Forelimb muscle (tissue), 1 donor: ENCODE measurements around the gene FAM234B. TPM values are rescaled to one million over a fixed set of nuclear protein-coding genes. Genes with fewer than 3 reads are reported as not detected.

Source experiments
- DNase-seq: peaks from one replicate; pipeline ENCODE4 v3.0.0-alpha.2; 2013; ENCODE audit warnings: low read depth
- polyA plus RNA-seq: library from polyadenylated mRNA; unstranded; fragments of 120-200 nt; gene quantifications from one replicate; pipeline ENCODE4 v1.2.1, GENCODE V29; 2013; ENCODE audit not compliant: insufficient read length

Gene FAM234B
- polyA plus RNA-seq, 1 donor: 4.0 TPM

DNA sequence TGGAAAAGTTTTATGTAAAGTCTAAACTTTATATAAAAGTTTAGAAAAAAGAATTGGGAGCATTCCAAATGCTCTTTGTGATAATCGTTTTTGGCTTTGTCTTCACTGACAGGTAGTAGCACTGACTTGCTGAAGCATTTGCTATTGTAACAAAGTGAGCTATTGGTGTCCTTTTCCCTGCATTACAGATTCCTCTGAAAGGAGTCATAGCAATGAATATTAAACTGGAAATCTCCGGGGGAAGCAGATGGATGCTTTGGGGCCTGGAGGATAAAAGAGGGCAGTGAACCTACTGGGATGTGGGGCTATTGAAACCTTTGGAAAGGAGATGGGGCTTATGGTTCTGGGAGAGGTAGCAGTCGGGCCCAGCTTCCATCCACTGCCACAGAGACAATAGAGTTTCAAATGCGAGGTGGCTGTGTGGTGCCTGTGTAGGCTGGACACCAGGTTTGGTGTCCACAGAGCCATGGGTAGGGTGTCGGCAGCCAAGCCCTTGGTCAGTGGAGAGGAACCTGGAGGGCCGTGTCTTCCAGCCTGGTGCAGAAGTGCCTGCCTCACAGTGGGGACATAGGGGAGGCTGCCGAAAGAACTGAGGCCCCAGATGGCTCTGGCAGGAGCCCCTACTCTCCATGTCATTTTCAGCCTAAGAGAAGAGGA is 49.1 kb downstream of the FAM234B start:
- DNase-seq: no peak

GRCh38 chr12:13093848-13094220 is 49.7 kb downstream of the FAM234B start:
- DNase-seq: no peak

- no peak for DNase-seq
Measured at GRCh38 chr12:13094367-13094766, 50.2 kb downstream of the FAM234B start.

DNA sequence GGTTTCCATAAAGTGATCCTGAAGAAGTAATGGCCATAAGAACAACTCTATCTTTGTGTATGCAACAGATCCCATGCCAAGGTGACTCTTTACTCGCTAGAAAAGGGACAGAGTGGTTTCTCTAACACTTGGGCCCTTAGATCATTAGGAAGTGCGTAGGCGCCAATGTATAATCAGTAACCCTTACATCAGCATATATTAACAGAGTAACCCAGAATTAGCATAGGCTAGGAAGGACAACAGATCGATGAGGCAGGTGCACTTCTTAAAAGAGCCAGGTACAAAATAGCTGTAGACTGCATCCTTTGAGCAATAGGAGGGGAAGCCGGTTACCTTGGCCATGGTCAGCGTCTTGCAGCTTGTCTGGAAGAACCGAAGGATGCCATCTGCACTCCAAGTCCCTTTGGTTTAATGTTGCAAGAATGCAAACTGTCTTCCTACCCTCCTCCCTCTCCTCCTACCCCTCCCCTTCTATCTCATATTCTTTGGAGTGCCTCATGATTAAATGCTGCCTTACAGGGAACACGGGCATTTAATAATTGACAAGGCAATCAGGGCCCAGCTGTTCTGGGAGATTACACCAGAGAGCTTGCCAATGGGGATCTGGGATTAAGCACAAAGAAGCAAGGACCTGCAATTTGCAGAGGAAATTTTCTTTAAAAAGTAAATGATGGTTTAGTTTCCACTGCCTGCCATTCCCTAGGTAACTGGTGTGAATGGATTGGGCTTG is 51.2 kb downstream of the FAM234B start:
- no peak for DNase-seq

DNA sequence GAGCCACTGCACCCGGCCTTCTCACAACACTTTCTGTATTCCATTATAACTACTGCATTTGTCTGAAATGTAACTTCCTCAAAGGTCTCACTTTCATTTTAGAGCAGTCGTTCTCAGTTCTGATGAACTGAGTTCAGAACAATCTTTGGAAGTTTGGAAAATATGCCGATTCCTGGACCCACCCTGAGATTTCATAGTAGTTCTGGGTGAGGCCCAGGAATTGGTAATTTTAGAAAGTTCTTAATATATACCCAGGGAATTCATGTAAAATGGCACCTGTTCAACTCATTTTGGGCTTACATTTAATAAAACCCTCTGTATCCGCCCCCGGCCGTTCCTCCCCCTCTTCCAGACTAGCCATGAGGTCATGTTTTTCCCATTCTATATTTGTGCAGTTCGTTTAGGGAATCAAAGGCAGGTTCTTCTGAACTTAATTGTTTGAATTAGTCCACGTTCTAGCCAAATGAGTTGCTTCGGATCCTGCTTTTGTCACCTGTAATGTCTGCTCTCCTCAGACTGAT is 53.4 kb downstream of the FAM234B start:
- DNase-seq: peak; percentile 71

DNA sequence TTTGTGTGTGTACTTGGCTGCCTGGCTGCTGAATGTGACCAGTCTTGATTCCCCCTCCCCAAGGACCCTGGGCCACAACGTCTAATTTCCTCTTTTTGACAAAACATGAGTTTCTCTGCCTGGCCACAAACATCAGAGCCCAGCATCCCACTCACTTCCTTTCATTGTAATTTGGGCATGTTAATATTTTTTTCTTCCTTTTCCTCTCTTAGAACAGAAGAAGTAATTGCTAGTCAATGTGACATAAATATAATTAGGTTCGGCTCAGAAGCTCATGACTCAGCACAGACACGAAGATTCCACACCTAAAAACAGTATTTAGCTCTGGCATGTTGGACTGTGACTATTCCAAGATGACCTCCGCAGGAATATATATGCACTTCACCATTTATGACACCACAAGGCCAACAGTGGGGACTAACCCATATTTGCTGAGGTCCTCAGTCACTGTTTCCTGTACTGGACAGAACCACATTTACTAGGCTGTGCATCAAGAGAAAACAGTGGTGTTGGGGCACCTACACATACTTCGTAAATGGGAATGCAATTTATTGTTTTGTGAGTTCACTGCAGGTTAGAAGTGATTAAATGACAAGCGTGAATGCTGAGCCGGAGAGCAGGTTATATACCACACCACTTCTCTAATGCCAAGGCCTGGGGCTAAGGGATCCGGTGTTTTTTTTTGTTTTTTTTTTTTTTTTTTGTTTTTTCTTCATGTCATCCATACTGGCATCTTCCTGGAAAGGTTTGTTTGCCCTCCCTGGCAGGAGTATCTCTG is 55.1 kb downstream of the FAM234B start:
- DNase-seq: no peak

DNA sequence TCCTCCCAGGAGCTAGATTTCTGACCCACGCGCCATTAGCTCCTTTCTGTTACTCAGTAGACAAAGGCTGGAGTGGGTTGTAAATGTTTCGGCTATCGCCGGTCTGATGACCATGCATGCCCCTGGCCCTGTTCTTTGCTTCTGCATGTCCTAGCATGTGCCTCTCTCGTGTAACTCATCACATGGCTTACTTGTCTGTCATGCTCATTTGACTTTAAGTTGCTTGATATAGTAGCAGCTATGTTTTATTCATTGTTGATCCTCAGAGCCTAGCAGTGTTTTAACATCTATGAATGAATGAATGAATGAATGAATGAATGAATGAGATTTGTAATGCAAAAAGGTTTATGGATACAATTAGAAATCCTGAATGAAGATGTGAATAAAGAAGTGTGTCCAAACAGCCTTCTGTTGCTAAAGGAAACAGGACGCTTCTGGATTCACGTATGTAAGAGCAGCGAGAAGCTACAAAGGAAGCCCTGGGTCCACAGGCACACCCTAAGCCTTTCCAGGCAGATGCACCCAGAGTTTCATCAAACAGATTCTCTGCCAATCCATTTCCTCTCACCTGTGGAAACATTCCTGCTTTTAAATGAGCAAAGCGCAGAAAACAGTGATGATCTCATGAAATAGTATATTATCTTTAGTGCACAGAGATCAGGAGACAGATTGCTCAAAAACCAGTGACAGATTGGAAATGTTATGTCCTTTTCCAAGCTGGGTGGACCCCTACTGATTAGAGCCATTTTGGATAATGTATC is 55.8 kb downstream of the FAM234B start:
- DNase-seq: no peak

- no peak for DNase-seq
Measured at GRCh38 chr12:13100605-13100881, 56.4 kb downstream of the FAM234B start.

GRCh38 chr12:13100882-13101769 is 56.9 kb downstream of the FAM234B start:
- peak; percentile 59 for DNase-seq

DNA sequence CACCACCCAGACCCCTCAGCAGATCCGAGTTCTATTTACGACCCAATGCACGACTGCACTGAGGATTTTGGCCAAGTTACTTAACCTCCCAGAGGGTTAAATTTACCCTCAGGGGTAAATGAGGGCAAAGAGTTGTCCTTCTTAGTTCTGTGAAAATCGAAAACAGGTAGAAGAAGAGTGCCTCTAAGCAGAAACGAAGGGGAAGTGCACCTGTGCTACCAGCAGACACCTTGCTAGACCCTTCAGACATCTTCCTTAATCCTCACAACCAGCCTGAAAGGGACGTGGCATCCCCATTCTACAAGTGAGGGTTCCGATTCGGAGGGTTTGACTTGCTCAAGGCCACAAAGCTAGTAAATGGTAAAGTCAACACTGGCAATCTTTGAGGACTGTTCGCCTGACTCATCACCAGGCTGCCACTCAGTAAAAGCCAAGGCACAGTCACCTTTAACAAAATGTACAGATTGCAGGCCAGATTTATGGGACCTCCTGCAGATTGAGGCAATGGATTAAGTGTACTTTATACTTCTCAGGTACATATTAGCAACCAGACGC is 57.7 kb downstream of the FAM234B start:
- no peak for DNase-seq

GRCh38 chr12:13102461-13103195 is 58.4 kb downstream of the FAM234B start:
- no peak for DNase-seq

- DNase-seq: no peak
Measured at GRCh38 chr12:13103391-13104033, 59.3 kb downstream of the FAM234B start, which contains the start of gene GSG1. Gene GSG1, minus strand, starts transcription at chr12:13103667. Its CDS starts 155 bp downstream, at chr12:13103512.

DNA sequence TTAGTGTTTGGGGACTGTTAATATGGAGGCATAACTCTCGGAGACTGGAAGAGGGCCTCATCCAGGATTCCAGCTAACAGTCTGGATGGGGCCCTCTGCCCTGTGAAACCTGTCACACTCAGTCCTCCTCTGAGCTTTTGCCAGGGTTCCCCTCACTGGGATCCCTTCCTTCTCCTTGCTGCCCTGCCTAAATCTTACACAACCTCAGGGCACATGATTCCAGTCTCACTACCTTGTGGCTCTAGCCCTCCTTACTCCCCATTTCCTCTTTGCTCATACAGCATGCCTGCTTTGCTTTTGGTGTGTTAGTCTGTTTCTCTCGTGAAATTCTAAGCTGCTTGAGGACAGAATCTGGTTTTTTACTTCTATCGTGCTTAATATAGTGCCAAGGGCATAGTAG is 60.2 kb downstream of the FAM234B start:
- no peak for DNase-seq

DNA sequence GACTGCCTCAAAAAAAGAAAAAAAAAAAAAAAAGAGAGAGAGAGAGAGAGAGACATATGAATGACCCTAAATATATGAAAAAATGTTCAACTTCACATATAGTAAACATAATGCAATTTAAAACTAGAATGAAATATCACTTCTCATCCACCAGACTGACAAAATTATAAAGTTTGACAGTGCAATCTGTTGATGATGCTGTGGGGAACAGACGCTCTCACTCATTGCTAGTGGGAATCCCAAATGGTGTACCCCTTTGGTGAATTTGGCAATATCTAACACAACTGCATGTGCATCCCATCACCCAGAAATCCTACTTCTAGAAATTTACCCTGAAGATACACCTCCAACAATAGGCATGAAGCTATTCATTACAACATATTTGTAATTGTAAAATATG is 61.6 kb downstream of the FAM234B start:
- no peak for DNase-seq

DNA sequence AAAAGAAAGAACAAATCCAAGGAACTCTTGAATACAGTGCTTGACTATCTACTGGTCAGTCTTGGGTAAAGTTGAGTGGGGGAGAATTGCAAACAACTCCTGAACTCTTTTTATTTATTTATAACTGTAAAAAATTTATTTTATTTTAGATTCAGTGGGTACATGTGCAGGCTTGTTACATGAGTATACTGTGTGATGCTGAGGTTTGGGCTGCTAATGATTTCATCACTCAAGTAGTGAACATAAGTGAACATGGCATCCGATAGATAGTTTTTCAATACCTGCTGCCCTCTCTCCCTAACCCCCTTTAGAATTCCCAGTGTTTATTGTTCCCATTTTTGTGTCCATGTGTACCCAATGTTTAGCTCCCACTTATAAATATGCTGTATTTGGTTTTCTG is 62.5 kb downstream of the FAM234B start:
- DNase-seq: no peak

- no peak for DNase-seq
Measured at GRCh38 chr12:13112968-13113367, 68.8 kb downstream of the FAM234B start.

- no peak for DNase-seq
Measured at GRCh38 chr12:13114251-13115052, 70.3 kb downstream of the FAM234B start.

- DNase-seq: no peak
Measured at GRCh38 chr12:13116259-13116658, 72.1 kb downstream of the FAM234B start.
